HepG2 (cell line): ENCODE results near the gene HCFC1. TPM values are rescaled to one million over a fixed set of nuclear protein-coding genes. Genes with fewer than 3 reads are reported as not detected.

Source experiments
- ARID4A ChIP-seq: sonication (generic); formaldehyde crosslinking; IDR thresholded peaks from 2 replicates; pipeline ENCODE4 v1.5.0; 2020; ENCODE audit warnings: mild to moderate bottlenecking, missing genetic modification reagents, borderline replicate concordance
- CENPT ChIP-seq: sonication (generic); formaldehyde crosslinking; IDR thresholded peaks from 2 replicates; pipeline ENCODE4 v1.8.0; 2022; ENCODE audit warnings: low read depth, mild to moderate bottlenecking, moderate library complexity, missing genetic modification reagents
- ELF3 ChIP-seq: IDR thresholded peaks from 2 replicates; pipeline ENCODE4 v1.6.1; 2016; ENCODE audit warnings: missing genetic modification reagents, missing compliant biosample characterization
- GRHL1 ChIP-seq: sonication (generic); formaldehyde crosslinking; conservative IDR thresholded peaks from 2 replicates; pipeline ENCODE4 v1.8.0; 2022; ENCODE audit warnings: missing genetic modification reagents
- KIAA2018 ChIP-seq: sonication (generic); formaldehyde crosslinking; IDR thresholded peaks from 2 replicates; pipeline ENCODE4 v1.5.0; 2020; ENCODE audit warnings: mild to moderate bottlenecking, missing genetic modification reagents, borderline replicate concordance
- PHF8 ChIP-seq: sonication (generic); formaldehyde crosslinking; IDR thresholded peaks from 2 replicates; pipeline ENCODE4 v1.5.0; 2020; ENCODE audit warnings: missing genetic modification reagents
- SOX13 ChIP-seq, 3 experiments: fragments of 450-650 bp in 1 of 3; sonication (generic) in 1 of 3; formaldehyde crosslinking in 1 of 3; IDR thresholded peaks in 2 of 3; conservative IDR thresholded peaks in 1 of 3; 2 replicates each; pipeline versions ENCODE4 v1.5.0 to v1.6.1; 2016 to 2020; ENCODE audit warnings: antibody characterized with exemption in 1 of 3, mild to moderate bottlenecking in 1 of 3, missing compliant biosample characterization in 1 of 3, missing genetic modification reagents in 1 of 3, moderate library complexity in 1 of 3
- TBL1XR1 ChIP-seq: fragments of 150-350 bp; IDR thresholded peaks from 2 replicates; pipeline ENCODE4 v1.6.1; 2014; ENCODE audit warnings: borderline replicate concordance, low read length; ENCODE audit not compliant: partially characterized antibody
- ZFP36L1 ChIP-seq: sonication (generic); formaldehyde crosslinking; IDR thresholded peaks from 2 replicates; pipeline ENCODE4 v1.8.0; 2022; ENCODE audit warnings: mild to moderate bottlenecking, missing genetic modification reagents, moderate library complexity
- ZFP90 ChIP-seq: sonication (generic); formaldehyde crosslinking; IDR thresholded peaks from 2 replicates; pipeline ENCODE4 v1.8.0; 2022; ENCODE audit warnings: missing genetic modification reagents, mild to moderate bottlenecking, inconsistent platforms, borderline replicate concordance
- ZNF580 ChIP-seq: IDR thresholded peaks from 2 replicates; pipeline ENCODE4 v1.6.1; 2016; ENCODE audit warnings: low read depth, borderline replicate concordance
- polyA plus RNA-seq, 8 experiments: library from polyadenylated mRNA; depleted of rRNA in 3 of 8; stranded (reverse) in 7 of 8; unstranded in 1 of 8; fragments of >200 nt; fragmentation: Illumina TruSeq in 4 of 8; extraction: Trizol in 4 of 8; gene quantifications; 2 replicates each; pipeline versions ENCODE4 v1.2.1 to v1.2.3, GENCODE V29; 2011 to 2016; ENCODE audit warnings: low read depth in 4 of 8, missing spikeins in 1 of 8, mixed read lengths in 1 of 8; ENCODE audit not compliant: insufficient read depth in 1 of 8
- total RNA-seq, 5 experiments: library from RNA; depleted of rRNA; stranded (reverse); fragments of >200 nt; fragmentation: Illumina TruSeq; extraction: Trizol; gene quantifications; 2 replicates each; pipeline ENCODE4 v1.2.3, GENCODE V29; 2016; ENCODE audit warnings: low read depth in 1 of 5

The HCFC1 gene
- total and polyA plus RNA-seq, 2 of the 13 experiments (the other 11 are each of a cell fraction or from before 2014, with no cell fraction given), result 5.8 to 17.8 TPM

- no peak for TF ChIP-seq KIAA2018 (CRISPR knock-in tag)
- no peak for TF ChIP-seq ZFP36L1 (CRISPR knock-in tag)
- TF ChIP-seq CENPT, result no peak
- TF ChIP-seq SOX13 (IDR thresholded peaks at IDR 0.05), result no peak
- no peak for TF ChIP-seq SOX13 (CRISPR knock-in tag; conservative IDR thresholded peaks at IDR 0.05 in 1 of 2, IDR thresholded peaks at IDR 0.05 in 1 of 2)
- peak; percentile 14; the same call in 1 of the 2 replicates for TF ChIP-seq PHF8 (CRISPR knock-in tag)
- no peak for TF ChIP-seq ZFP90
- TF ChIP-seq GRHL1 (CRISPR knock-in tag), result no peak
- TF ChIP-seq ZNF580 (CRISPR knock-in tag), result no peak
- 0 out of 2 replicates have a peak, but pooled peaks have one; percentile 4 for TF ChIP-seq ELF3
- no peak for TF ChIP-seq TBL1XR1
- TF ChIP-seq ARID4A (CRISPR knock-in tag), result 0 out of 2 replicates have a peak, but pooled peaks have one; percentile 1
Measured at GRCh38 chrX:153970357-153971123, 1.1 kb downstream of the HCFC1 start (continued).
